ENCODE measurements around the gene CADM2.
A peak's percentile ranks its signal among the peaks of the same experiment; 100 is the strongest.
"Not testable (repeated sequence)": the region's sequence is repeated elsewhere in the genome, so short reads cannot be mapped to it uniquely, and the experiment has no call there.

CADM2 gene

DNA sequence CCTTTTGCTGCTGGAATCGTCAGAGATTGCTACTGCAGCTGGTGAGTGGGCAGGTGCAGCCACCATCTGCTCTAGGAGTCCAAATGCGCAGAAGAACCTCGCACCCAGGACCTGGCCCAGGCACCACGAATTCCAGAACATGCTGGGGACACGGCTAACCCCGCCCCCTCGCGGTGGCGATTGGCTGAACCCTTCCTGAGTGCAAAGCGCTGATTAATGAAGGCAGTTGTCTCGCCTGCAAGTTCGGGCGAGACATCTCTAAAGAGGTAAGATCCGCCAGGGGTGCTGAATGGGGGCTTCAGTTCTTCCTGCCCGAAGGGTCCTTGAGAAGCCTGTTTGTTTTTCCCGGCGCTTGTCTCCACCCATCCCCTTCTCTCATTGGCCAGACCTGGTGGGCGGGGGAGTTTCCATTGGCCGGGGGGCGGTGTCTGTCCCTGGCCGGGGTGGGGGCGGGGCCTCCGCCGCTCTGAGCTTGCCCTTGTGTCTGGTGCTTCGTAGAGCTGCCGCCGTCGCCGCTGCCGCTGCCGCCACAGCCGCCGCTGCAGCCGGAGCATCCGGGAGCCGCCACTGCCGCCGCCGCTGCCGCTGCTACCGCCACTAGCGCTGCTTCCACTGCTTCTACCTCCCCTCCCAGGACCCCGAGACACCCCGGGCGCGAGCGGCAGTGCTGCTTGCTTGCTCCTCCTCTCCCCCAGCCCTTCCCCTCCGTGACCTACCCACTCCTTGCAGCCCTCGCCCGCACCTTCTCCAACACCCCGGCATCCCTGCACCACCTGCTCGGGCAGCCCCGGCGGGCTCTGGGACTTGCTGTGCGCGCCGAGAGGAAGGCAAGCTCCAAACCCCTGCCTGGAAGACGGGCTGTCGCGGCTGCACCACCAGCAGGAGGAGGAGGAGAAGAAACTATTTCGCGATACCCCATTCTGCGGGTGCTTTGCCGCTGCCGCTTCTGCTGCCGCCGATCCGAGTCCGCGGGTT, at the start of gene CADM2:
Gene CADM2 (plus strand): TSS at position 495 of the 975 bp plus-strand sequence.
- no peak for DNase-seq (ENCODE audit: low read depth, low spot score)
- TF ChIP-seq, protein P1, sequence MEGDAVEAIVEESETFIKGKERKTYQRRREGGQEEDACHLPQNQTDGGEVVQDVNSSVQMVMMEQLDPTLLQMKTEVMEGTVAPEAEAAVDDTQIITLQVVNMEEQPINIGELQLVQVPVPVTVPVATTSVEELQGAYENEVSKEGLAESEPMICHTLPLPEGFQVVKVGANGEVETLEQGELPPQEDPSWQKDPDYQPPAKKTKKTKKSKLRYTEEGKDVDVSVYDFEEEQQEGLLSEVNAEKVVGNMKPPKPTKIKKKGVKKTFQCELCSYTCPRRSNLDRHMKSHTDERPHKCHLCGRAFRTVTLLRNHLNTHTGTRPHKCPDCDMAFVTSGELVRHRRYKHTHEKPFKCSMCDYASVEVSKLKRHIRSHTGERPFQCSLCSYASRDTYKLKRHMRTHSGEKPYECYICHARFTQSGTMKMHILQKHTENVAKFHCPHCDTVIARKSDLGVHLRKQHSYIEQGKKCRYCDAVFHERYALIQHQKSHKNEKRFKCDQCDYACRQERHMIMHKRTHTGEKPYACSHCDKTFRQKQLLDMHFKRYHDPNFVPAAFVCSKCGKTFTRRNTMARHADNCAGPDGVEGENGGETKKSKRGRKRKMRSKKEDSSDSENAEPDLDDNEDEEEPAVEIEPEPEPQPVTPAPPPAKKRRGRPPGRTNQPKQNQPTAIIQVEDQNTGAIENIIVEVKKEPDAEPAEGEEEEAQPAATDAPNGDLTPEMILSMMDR (IDR thresholded peaks at IDR 0.05; ENCODE audit: insufficient read depth, low read length, missing control alignments), result no peak
- peak within 1 kb of the TSS; percentile 52 for H3K4me3 ChIP-seq (ENCODE audit: low read depth, low read length)
- POLR2A ChIA-PET, result no interaction called here
- CTCF ChIA-PET, result no interaction called here

DNA sequence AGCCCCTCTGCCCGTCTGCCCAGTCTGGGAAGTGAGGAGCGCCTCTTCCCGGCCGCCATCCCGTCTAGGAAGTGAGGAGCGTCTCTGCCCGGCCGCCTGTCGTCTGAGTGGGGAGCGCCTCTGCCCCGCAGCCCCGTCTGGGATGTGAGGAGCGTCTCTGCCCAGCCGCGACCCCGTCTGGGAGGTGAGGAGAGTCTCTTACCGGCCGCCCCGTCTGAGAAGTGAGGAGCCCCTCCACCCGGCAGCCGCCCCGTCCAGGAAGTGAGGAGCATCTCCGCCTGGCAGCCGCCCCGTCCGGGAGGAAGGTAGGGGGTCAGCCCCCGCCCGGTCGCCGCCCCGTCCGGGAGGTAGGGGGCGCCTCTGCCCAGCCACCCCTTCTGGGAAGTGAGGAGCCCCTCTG, 40.2 kb upstream of the CADM2 start:
- POLR2A ChIA-PET; DNase-seq (ENCODE audit: low read depth, low spot score); H3K4me3 ChIP-seq (ENCODE audit: low read depth, low read length); CTCF ChIA-PET: not testable (repeated sequence)

DNA sequence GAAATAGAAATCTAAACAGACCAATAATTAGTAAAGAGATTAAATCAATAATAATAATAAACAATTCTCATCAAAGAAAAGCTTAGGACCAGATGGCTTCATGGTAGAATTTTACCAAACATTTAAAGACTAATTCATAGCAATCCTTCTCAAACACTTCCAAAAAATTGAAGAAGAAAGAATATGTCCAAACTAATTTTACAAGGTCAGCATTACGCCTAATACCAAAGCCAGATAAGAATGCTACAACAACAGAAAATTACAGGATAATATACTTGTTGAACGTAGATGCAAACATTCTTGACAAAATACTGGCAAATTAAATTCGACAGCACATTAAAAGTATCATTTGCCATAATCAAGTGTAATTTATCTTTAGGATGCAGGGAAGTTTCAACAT, 36.1 kb upstream of the CADM2 start:
- no peak for DNase-seq (ENCODE audit: low read depth, low spot score)
- ChIA-PET POLR2A (no interaction called here), CTCF (no interaction called here)
- no peak overlapping the region for H3K4me3 ChIP-seq (ENCODE audit: low read depth, low read length)
- TF ChIP-seq, protein P1 (IDR thresholded peaks at IDR 0.05; ENCODE audit: insufficient read depth, low read length, missing control alignments), result no peak

DNA sequence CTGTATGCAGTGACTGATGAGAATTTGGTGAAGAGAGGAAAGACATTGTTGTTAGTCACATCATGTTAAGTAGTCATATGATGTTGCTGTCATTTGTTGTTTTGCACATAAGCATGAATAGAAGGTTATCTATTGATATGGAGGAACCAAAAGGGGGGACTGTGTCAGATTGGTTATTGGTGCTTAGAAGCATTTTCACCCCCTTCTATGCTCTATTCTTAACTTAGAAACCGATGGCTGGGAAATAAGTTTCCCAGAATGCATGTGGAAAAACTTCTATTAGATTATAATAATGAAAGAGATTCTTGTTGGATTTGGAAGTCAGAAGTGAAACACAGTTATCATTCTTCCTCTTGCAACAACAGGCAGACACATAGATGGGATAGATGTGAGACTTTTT, 33.2 kb upstream of the CADM2 start:
- ChIA-PET POLR2A (no interaction called here), CTCF (no interaction called here)
- TF ChIP-seq, protein P1 (IDR thresholded peaks at IDR 0.05; ENCODE audit: insufficient read depth, low read length, missing control alignments), result no peak
- no peak for DNase-seq (ENCODE audit: low read depth, low spot score)
- no peak overlapping the region for H3K4me3 ChIP-seq (ENCODE audit: low read depth, low read length)

DNA sequence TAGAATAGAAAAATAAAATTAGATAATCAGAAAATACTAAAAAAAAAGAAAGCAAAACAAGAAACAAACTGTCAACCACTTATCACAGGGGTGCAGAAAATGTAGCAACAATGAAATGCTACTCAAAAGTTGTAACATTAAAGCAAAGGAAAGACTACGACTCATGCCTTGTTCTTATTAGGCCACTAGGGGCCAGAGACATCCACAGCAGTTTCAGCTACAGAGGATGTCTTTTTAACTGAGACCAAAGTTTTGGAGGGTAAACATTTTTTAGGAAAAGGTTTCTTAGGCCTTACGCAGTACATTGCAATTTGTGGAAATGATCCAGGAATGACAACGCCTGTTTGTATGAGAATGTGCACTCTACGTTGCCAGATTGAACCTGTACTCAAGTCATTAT, 15.4 kb upstream of the CADM2 start:
- DNase-seq (ENCODE audit: low read depth, low spot score), result no peak
- POLR2A ChIA-PET, result no interaction called here
- TF ChIP-seq, protein P1 (IDR thresholded peaks at IDR 0.05; ENCODE audit: insufficient read depth, low read length, missing control alignments), result no peak

DNA sequence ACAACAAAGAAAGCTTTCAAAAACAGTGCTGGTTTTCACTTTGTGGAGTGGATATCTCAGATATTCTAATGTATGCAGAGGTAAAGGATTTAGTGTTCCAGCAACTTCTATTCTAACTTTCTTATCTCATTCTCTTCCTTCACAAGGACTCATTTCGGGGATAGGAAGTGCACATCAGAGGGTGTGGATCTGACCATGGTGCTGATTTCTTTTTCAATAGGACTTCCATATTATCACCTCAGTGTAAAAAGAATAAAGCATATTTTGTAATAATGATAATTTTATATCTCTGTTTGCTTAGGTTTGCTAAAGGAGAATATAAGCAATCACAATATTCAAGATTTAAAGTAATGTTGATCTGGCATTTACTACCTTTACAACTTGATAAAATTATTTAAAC, 12.5 kb upstream of the CADM2 start:
- DNase-seq (ENCODE audit: low read depth, low spot score), result no peak
- ChIA-PET CTCF (no interaction called here), POLR2A (no interaction called here)
- TF ChIP-seq, protein P1 (IDR thresholded peaks at IDR 0.05; ENCODE audit: insufficient read depth, low read length, missing control alignments), result no peak
- no peak overlapping the region for H3K4me3 ChIP-seq (ENCODE audit: low read depth, low read length)

More for the DNA sequence above, 15.4 kb upstream of the CADM2 start:
- CTCF ChIA-PET, result no interaction called here
- no peak overlapping the region for H3K4me3 ChIP-seq (ENCODE audit: low read depth, low read length)
